HEK293T (cell line): ENCODE results near the gene PARVA.
"Not testable (repeated sequence)": the region's sequence is repeated elsewhere in the genome, so short reads cannot be mapped to it uniquely, and the experiment has no call there.

Source experiments
- ARNT ChIP-seq: fragments of 450-650 bp; IDR thresholded peaks from 2 replicates; pipeline ENCODE4 v1.6.1; 2017; ENCODE audit warnings: mild to moderate bottlenecking
- BHLHE40 ChIP-seq: fragments of 450-650 bp; IDR thresholded peaks from 2 replicates; pipeline ENCODE4 v1.6.1; 2016; ENCODE audit warnings: mild to moderate bottlenecking, moderate library complexity, borderline replicate concordance
- ELF4 ChIP-seq: fragments of 450-650 bp; IDR thresholded peaks from 2 replicates; pipeline ENCODE4 v1.6.1; 2017; ENCODE audit warnings: antibody characterized with exemption
- FOXA1 ChIP-seq: fragments of 450-650 bp; IDR thresholded peaks from 2 replicates; pipeline ENCODE4 v1.6.1; 2016; ENCODE audit warnings: mild to moderate bottlenecking
- FOXK2 ChIP-seq: fragments of 450-650 bp; IDR thresholded peaks from 2 replicates; pipeline ENCODE4 v1.6.1; 2016; ENCODE audit warnings: mild to moderate bottlenecking
- FOXM1 ChIP-seq: fragments of 450-650 bp; IDR thresholded peaks from 2 replicates; pipeline ENCODE4 v1.6.1; 2017; ENCODE audit warnings: mild to moderate bottlenecking, borderline replicate concordance
- HDGF ChIP-seq: fragments of 450-650 bp; IDR thresholded peaks from 2 replicates; pipeline ENCODE4 v1.6.1; 2017; ENCODE audit warnings: antibody characterized with exemption, borderline replicate concordance
- LEF1 ChIP-seq: fragments of 450-650 bp; IDR thresholded peaks from 2 replicates; pipeline ENCODE4 v1.6.1; 2017; ENCODE audit warnings: mild to moderate bottlenecking, borderline replicate concordance
- NFRKB ChIP-seq: fragments of 450-650 bp; IDR thresholded peaks from 2 replicates; pipeline ENCODE4 v1.6.1; 2016; ENCODE audit warnings: mild to moderate bottlenecking, moderate library complexity
- SP1 ChIP-seq: fragments of 450-650 bp; IDR thresholded peaks from 2 replicates; pipeline ENCODE4 v1.6.1; 2017
- SUZ12 ChIP-seq: fragments of 450-650 bp; IDR thresholded peaks from 2 replicates; pipeline ENCODE4 v1.6.1; 2016; ENCODE audit warnings: mild to moderate bottlenecking
- TARDBP ChIP-seq: fragments of 450-650 bp; IDR thresholded peaks from 2 replicates; pipeline ENCODE4 v1.6.1; 2016

GRCh38 chr11:12520576-12520975 is 143.2 kb downstream of the PARVA start:
- TF ChIP-seq FOXA1, HDGF, FOXM1, BHLHE40, FOXK2, SUZ12, SP1, TARDBP, LEF1, NFRKB, ELF4, ARNT: not testable (repeated sequence)
